ENCODE data around the gene NT5C. TPM values are rescaled to one million over a fixed set of nuclear protein-coding genes. Genes with fewer than 3 reads are reported as not detected.
"Not testable (repeated sequence)": the region's sequence is repeated elsewhere in the genome, so short reads cannot be mapped to it uniquely, and the experiment has no call there.

NT5C gene
- total RNA-seq, 2 experiments from 2014 or later = 14.1 to 16.1 TPM

- ATAC-seq (ENCODE audit: poor library complexity) (no peak), DNase-seq (no peak)
- Histone ChIP-seq H3K9me3 (ENCODE audit: control insufficient read depth in 1 of 2, insufficient read depth in 1 of 2, low read length in 2 of 2) (no peaks in the 10 kb centered on the region), H3K36me3 (ENCODE audit: insufficient read depth, low read length) (peaks cover 13% of the 10 kb centered on the region), H3K4me3 (ENCODE audit: low read length) (no peak overlapping the region), H3K27ac (ENCODE audit: low read depth in 1 of 2, low read length in 2 of 2) (no peak overlapping the region), H3K27me3 (ENCODE audit: control insufficient read depth in 1 of 2, insufficient read depth in 2 of 2, low read length in 2 of 2) (no peaks in the 10 kb centered on the region), H3K4me1 (ENCODE audit: insufficient read depth, low read length) (peaks cover 15% of the 10 kb centered on the region)
- no peaks in the 10 kb centered on the region for H3K27me3 Mint-ChIP-seq
- peaks cover 16% of the 10 kb centered on the region for H3K4me1 Mint-ChIP-seq (ENCODE audit: low read depth)
- intact Hi-C loops (cut with DNase I, micrococcal nuclease) = no loop called here
- TF ChIP-seq, protein P1, sequence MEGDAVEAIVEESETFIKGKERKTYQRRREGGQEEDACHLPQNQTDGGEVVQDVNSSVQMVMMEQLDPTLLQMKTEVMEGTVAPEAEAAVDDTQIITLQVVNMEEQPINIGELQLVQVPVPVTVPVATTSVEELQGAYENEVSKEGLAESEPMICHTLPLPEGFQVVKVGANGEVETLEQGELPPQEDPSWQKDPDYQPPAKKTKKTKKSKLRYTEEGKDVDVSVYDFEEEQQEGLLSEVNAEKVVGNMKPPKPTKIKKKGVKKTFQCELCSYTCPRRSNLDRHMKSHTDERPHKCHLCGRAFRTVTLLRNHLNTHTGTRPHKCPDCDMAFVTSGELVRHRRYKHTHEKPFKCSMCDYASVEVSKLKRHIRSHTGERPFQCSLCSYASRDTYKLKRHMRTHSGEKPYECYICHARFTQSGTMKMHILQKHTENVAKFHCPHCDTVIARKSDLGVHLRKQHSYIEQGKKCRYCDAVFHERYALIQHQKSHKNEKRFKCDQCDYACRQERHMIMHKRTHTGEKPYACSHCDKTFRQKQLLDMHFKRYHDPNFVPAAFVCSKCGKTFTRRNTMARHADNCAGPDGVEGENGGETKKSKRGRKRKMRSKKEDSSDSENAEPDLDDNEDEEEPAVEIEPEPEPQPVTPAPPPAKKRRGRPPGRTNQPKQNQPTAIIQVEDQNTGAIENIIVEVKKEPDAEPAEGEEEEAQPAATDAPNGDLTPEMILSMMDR (IDR thresholded peaks at IDR 0.05) = no peak
- ChIA-PET POLR2A (no interaction called here), CTCF (interaction anchor here (1.5 kb wide), 1 partner anchor 25 kb away, joined by 5 read pairs; no protein-coding TSS in a partner anchor)
- H3K4me3 Mint-ChIP-seq = no peak overlapping the region
- H3K36me3 Mint-ChIP-seq (ENCODE audit: low read depth) = peaks cover 7% of the 10 kb centered on the region
- no peak overlapping the region for H3K27ac Mint-ChIP-seq
- no peaks in the 10 kb centered on the region for H3K9me3 Mint-ChIP-seq
These were observed 7.0 kb upstream of the NT5C start for GRCh38 chr17:75138519-75138918.

DNA sequence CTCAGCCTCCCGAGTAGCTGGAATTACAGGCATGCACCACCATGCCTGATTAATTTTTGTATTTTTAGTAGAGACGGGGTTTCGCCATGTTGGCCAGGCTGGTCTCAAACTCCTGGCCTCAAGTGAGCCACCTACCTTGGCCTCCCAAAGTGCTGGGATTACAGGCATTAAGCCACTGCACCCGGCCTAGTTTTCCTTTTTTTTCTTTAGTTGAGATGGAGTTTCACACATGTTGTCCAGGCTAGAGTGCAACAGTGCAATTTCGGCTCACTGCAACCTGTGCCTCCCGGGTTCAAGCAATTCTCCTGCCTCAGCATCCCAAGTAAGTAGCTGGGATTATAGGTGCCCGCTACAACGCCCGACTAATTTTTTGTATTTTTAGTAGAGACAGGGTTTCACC is 6.2 kb upstream of the NT5C start:
- H3K27ac ChIP-seq (ENCODE audit: low read depth in 1 of 2, low read length in 2 of 2); DNase-seq; H3K27ac Mint-ChIP-seq; POLR2A ChIA-PET; H3K27me3 ChIP-seq (ENCODE audit: control insufficient read depth in 1 of 2, insufficient read depth in 2 of 2, low read length in 2 of 2); H3K4me3 Mint-ChIP-seq; H3K36me3 ChIP-seq (ENCODE audit: insufficient read depth, low read length); H3K27me3 Mint-ChIP-seq; H3K4me3 ChIP-seq (ENCODE audit: low read length); ATAC-seq (ENCODE audit: poor library complexity); H3K36me3 Mint-ChIP-seq (ENCODE audit: low read depth); H3K9me3 Mint-ChIP-seq; intact Hi-C loops (cut with DNase I, micrococcal nuclease); H3K9me3 ChIP-seq (ENCODE audit: control insufficient read depth in 1 of 2, insufficient read depth in 1 of 2, low read length in 2 of 2): not testable (repeated sequence)
- CTCF ChIA-PET = interaction anchor here (1.2 to 1.5 kb wide), 2 partner anchors 23 to 24 kb away, joined by 5 to 11 read pairs; no protein-coding TSS in a partner anchor
- peaks cover 15% of the 10 kb centered on the region for H3K4me1 ChIP-seq (ENCODE audit: insufficient read depth, low read length)
- H3K4me1 Mint-ChIP-seq (ENCODE audit: low read depth) = peaks cover 16% of the 10 kb centered on the region

GRCh38 chr17:75135946-75136345 is 4.4 kb upstream of the NT5C start:
- H3K9me3 ChIP-seq (ENCODE audit: control insufficient read depth in 1 of 2, insufficient read depth in 1 of 2, low read length in 2 of 2) = no peaks in the 10 kb centered on the region
- DNase-seq (no peak), ATAC-seq (ENCODE audit: poor library complexity) (no peak)
- Mint-ChIP-seq H3K36me3 (ENCODE audit: low read depth) (peaks cover 6% of the 10 kb centered on the region), H3K27me3 (no peaks in the 10 kb centered on the region), H3K9me3 (no peaks in the 10 kb centered on the region), H3K4me3 (no peak overlapping the region), H3K27ac (peak overlapping the region; percentile 49), H3K4me1 (ENCODE audit: low read depth) (peaks cover 8% of the 10 kb centered on the region)
- peaks cover 16% of the 10 kb centered on the region for H3K4me1 ChIP-seq (ENCODE audit: insufficient read depth, low read length)
- ChIA-PET POLR2A (no interaction called here), CTCF (interaction anchor here (0.7 kb wide), 1 partner anchor 22 kb away, joined by 3 read pairs; no protein-coding TSS in a partner anchor)
- TF ChIP-seq, protein P1 (IDR thresholded peaks at IDR 0.05) = no peak
- peaks cover 2% of the 10 kb centered on the region for H3K36me3 ChIP-seq (ENCODE audit: insufficient read depth, low read length)
- H3K27me3 ChIP-seq (ENCODE audit: control insufficient read depth in 1 of 2, insufficient read depth in 2 of 2, low read length in 2 of 2) = no peaks in the 10 kb centered on the region
- H3K27ac ChIP-seq (ENCODE audit: low read depth in 1 of 2, low read length in 2 of 2) = no peak overlapping the region
- H3K4me3 ChIP-seq (ENCODE audit: low read length) = no peak overlapping the region
- intact Hi-C loops (cut with DNase I, micrococcal nuclease) = no loop called here

- DNase-seq (no peak), ATAC-seq (ENCODE audit: poor library complexity) (no peak)
- H3K27ac ChIP-seq (ENCODE audit: low read depth in 1 of 2, low read length in 2 of 2) = peak overlapping the region in 1 of 2 donors; percentile 29
- H3K27me3 ChIP-seq (ENCODE audit: control insufficient read depth in 1 of 2, insufficient read depth in 2 of 2, low read length in 2 of 2) = no peaks in the 10 kb centered on the region
- POLR2A ChIA-PET = no interaction called here
- intact Hi-C loops (cut with DNase I, micrococcal nuclease) = no loop called here
- peaks cover 16% of the 10 kb centered on the region for H3K4me1 ChIP-seq (ENCODE audit: insufficient read depth, low read length)
- peak overlapping the region; percentile 49 for H3K27ac Mint-ChIP-seq
- no peak overlapping the region for H3K4me3 ChIP-seq (ENCODE audit: low read length)
- H3K9me3 Mint-ChIP-seq = no peaks in the 10 kb centered on the region
- H3K36me3 Mint-ChIP-seq (ENCODE audit: low read depth) = peaks cover 7% of the 10 kb centered on the region
- no peaks in the 10 kb centered on the region for H3K9me3 ChIP-seq (ENCODE audit: control insufficient read depth in 1 of 2, insufficient read depth in 1 of 2, low read length in 2 of 2)
- no peak overlapping the region for H3K4me3 Mint-ChIP-seq
- H3K4me1 Mint-ChIP-seq (ENCODE audit: low read depth) = peaks cover 8% of the 10 kb centered on the region
- TF ChIP-seq, protein P1 (IDR thresholded peaks at IDR 0.05) = no peak
- no peaks in the 10 kb centered on the region for H3K27me3 Mint-ChIP-seq
- H3K36me3 ChIP-seq (ENCODE audit: insufficient read depth, low read length) = peaks cover 2% of the 10 kb centered on the region
- CTCF ChIA-PET = interaction anchor here (0.7 kb wide), 1 partner anchor 21 kb away, joined by 3 read pairs; no protein-coding TSS in a partner anchor
These were observed 3.9 kb upstream of the NT5C start for GRCh38 chr17:75135452-75135851.

- H3K27ac ChIP-seq (ENCODE audit: low read depth in 1 of 2, low read length in 2 of 2); DNase-seq; H3K4me1 Mint-ChIP-seq (ENCODE audit: low read depth); H3K27me3 ChIP-seq (ENCODE audit: control insufficient read depth in 1 of 2, insufficient read depth in 2 of 2, low read length in 2 of 2); H3K36me3 Mint-ChIP-seq (ENCODE audit: low read depth); H3K9me3 Mint-ChIP-seq; ATAC-seq (ENCODE audit: poor library complexity); H3K4me3 ChIP-seq (ENCODE audit: low read length); H3K9me3 ChIP-seq (ENCODE audit: control insufficient read depth in 1 of 2, insufficient read depth in 1 of 2, low read length in 2 of 2); H3K27me3 Mint-ChIP-seq; H3K27ac Mint-ChIP-seq: not testable (repeated sequence)
- ChIA-PET CTCF (interaction anchor here (1.4 to 7.4 kb wide), 2 partner anchors 18 to 68 kb away, joined by 3 to 97 read pairs; no protein-coding TSS in a partner anchor), POLR2A (interaction anchor here (1.4 to 4.7 kb wide), 4 partner anchors 7 to 38 kb away, joined by 3 to 30 read pairs (median 8); partner anchors contain the start of gene JPT1)
- H3K4me3 Mint-ChIP-seq = peak overlapping the region; percentile 11
- intact Hi-C loops (cut with DNase I, micrococcal nuclease) = loop anchor here (5.0 kb wide), 2 partner anchors 39 to 49 kb away; partner anchors contain the start of gene SUMO2 (in 1 of the 2)
- peaks cover 17% of the 10 kb centered on the region for H3K36me3 ChIP-seq (ENCODE audit: insufficient read depth, low read length)
- H3K4me1 ChIP-seq (ENCODE audit: insufficient read depth, low read length) = peaks cover 21% of the 10 kb centered on the region
These were observed 2.2 kb upstream of the NT5C start for GRCh38 chr17:75133607-75134347.

Data from CD4-positive, alpha-beta T cell (primary cell).